Duodenal mucosa (tissue), 2 donors: ENCODE measurements around the gene PIEZO2.

Experiments used
- H3K27ac ChIP-seq: one replicate; pipeline ENCODE4 v1.7.0; 2013; ENCODE audit warnings: low read depth, low read length
- H3K27me3 ChIP-seq, 2 donors: one replicate each; pipeline ENCODE4 v1.7.0; 2013; ENCODE audit warnings: low read length in 2 of 2, control low read depth in 1 of 2; ENCODE audit not compliant: insufficient read depth in 2 of 2, control insufficient read depth in 1 of 2
- H3K36me3 ChIP-seq, 2 donors: one replicate each; pipeline ENCODE4 v1.7.0; 2013; ENCODE audit warnings: low read length in 2 of 2, control low read depth in 1 of 2; ENCODE audit not compliant: insufficient read depth in 2 of 2, control insufficient read depth in 1 of 2
- H3K4me1 ChIP-seq, 2 donors: one replicate each; pipeline ENCODE4 v1.7.0; 2013; ENCODE audit warnings: low read length in 2 of 2, control low read depth in 1 of 2; ENCODE audit not compliant: insufficient read depth in 2 of 2, control insufficient read depth in 1 of 2
- H3K4me3 ChIP-seq, 2 donors: one replicate each; pipeline ENCODE4 v1.7.0; 2013; ENCODE audit warnings: low read length in 2 of 2, low read depth in 1 of 2
- H3K9ac ChIP-seq, 2 donors: one replicate each; pipeline ENCODE4 v1.7.0; 2013; ENCODE audit warnings: low read length in 2 of 2, low read depth in 1 of 2
- H3K9me3 ChIP-seq, 2 donors: one replicate each; pipeline ENCODE4 v1.7.0; 2013; ENCODE audit warnings: low read length in 2 of 2, control low read depth in 1 of 2; ENCODE audit not compliant: control insufficient read depth in 1 of 2

The PIEZO2 gene

GRCh38 chr18:11096411-11096810, 53.0 kb downstream of the PIEZO2 start:
- no peak overlapping the region for H3K27ac ChIP-seq
- H3K4me3 ChIP-seq: no peak overlapping the region

GRCh38 chr18:11095674-11096293, 53.6 kb downstream of the PIEZO2 start:
- H3K27ac ChIP-seq: no peak overlapping the region
- H3K4me3 ChIP-seq: no peak overlapping the region
- no peaks in the 10 kb centered on the region for H3K36me3 ChIP-seq
- no peaks in the 10 kb centered on the region for H3K27me3 ChIP-seq
- no peak overlapping the region for H3K9ac ChIP-seq
- no peaks in the 10 kb centered on the region for H3K4me1 ChIP-seq
- no peaks in the 10 kb centered on the region for H3K9me3 ChIP-seq

More at GRCh38 chr18:11096411-11096810, 53.0 kb downstream of the PIEZO2 start:
- Histone ChIP-seq H3K9ac (no peak overlapping the region), H3K27me3 (no peaks in the 10 kb centered on the region), H3K36me3 (no peaks in the 10 kb centered on the region), H3K9me3 (no peaks in the 10 kb centered on the region), H3K4me1 (no peaks in the 10 kb centered on the region)

GRCh38 chr18:11095211-11095610, 54.2 kb downstream of the PIEZO2 start:
- no peak overlapping the region for H3K9ac ChIP-seq
- no peak overlapping the region for H3K4me3 ChIP-seq
- no peaks in the 10 kb centered on the region for H3K27me3 ChIP-seq
- no peak overlapping the region for H3K27ac ChIP-seq
- H3K9me3 ChIP-seq: no peaks in the 10 kb centered on the region
- no peaks in the 10 kb centered on the region for H3K4me1 ChIP-seq
- no peaks in the 10 kb centered on the region for H3K36me3 ChIP-seq

- Histone ChIP-seq H3K27me3 (no peaks in the 10 kb centered on the region), H3K4me3 (no peak overlapping the region), H3K9me3 (no peaks in the 10 kb centered on the region)
These were observed 57.6 kb downstream of the PIEZO2 start for GRCh38 chr18:11091746-11092145.

GRCh38 chr18:11089931-11090715, 59.2 kb downstream of the PIEZO2 start:
- Histone ChIP-seq H3K9me3 (no peaks in the 10 kb centered on the region), H3K27me3 (no peaks in the 10 kb centered on the region), H3K9ac (no peak overlapping the region), H3K4me3 (no peak overlapping the region), H3K36me3 (no peaks in the 10 kb centered on the region), H3K4me1 (no peaks in the 10 kb centered on the region), H3K27ac (no peak overlapping the region)

More at GRCh38 chr18:11091746-11092145, 57.6 kb downstream of the PIEZO2 start:
- Histone ChIP-seq H3K4me1 (no peaks in the 10 kb centered on the region), H3K36me3 (no peaks in the 10 kb centered on the region), H3K9ac (no peak overlapping the region), H3K27ac (no peak overlapping the region)

- Histone ChIP-seq H3K4me1 (no peaks in the 10 kb centered on the region), H3K27me3 (no peaks in the 10 kb centered on the region), H3K4me3 (no peak overlapping the region), H3K9me3 (no peaks in the 10 kb centered on the region), H3K9ac (no peak overlapping the region), H3K36me3 (no peaks in the 10 kb centered on the region), H3K27ac (no peak overlapping the region)
These were observed 68.3 kb downstream of the PIEZO2 start for GRCh38 chr18:11081009-11081532.

GRCh38 chr18:11078491-11078890, 70.9 kb downstream of the PIEZO2 start:
- Histone ChIP-seq H3K9me3 (no peaks in the 10 kb centered on the region), H3K9ac (no peak overlapping the region), H3K27ac (no peak overlapping the region), H3K36me3 (no peaks in the 10 kb centered on the region), H3K27me3 (no peaks in the 10 kb centered on the region), H3K4me1 (no peaks in the 10 kb centered on the region), H3K4me3 (no peak overlapping the region)

- Histone ChIP-seq H3K27ac (no peak overlapping the region), H3K9me3 (no peaks in the 10 kb centered on the region), H3K9ac (no peak overlapping the region), H3K27me3 (no peaks in the 10 kb centered on the region), H3K36me3 (no peaks in the 10 kb centered on the region), H3K4me1 (no peaks in the 10 kb centered on the region), H3K4me3 (no peak overlapping the region)
These were observed 71.7 kb downstream of the PIEZO2 start for GRCh38 chr18:11077548-11078187.

- Histone ChIP-seq H3K27me3 (no peaks in the 10 kb centered on the region), H3K4me1 (no peaks in the 10 kb centered on the region), H3K9ac (no peak overlapping the region), H3K9me3 (no peaks in the 10 kb centered on the region), H3K27ac (no peak overlapping the region), H3K36me3 (no peaks in the 10 kb centered on the region), H3K4me3 (no peak overlapping the region)
These were observed 74.5 kb downstream of the PIEZO2 start for GRCh38 chr18:11074889-11075288.

- no peak overlapping the region for H3K27ac ChIP-seq
- no peaks in the 10 kb centered on the region for H3K9me3 ChIP-seq
- no peaks in the 10 kb centered on the region for H3K27me3 ChIP-seq
- H3K4me3 ChIP-seq: no peak overlapping the region
- no peaks in the 10 kb centered on the region for H3K36me3 ChIP-seq
- no peak overlapping the region for H3K9ac ChIP-seq
- no peaks in the 10 kb centered on the region for H3K4me1 ChIP-seq
These were observed 75.4 kb downstream of the PIEZO2 start for GRCh38 chr18:11073971-11074370.
